ENCODE results near the gene NATD1.

The NATD1 gene

DNA sequence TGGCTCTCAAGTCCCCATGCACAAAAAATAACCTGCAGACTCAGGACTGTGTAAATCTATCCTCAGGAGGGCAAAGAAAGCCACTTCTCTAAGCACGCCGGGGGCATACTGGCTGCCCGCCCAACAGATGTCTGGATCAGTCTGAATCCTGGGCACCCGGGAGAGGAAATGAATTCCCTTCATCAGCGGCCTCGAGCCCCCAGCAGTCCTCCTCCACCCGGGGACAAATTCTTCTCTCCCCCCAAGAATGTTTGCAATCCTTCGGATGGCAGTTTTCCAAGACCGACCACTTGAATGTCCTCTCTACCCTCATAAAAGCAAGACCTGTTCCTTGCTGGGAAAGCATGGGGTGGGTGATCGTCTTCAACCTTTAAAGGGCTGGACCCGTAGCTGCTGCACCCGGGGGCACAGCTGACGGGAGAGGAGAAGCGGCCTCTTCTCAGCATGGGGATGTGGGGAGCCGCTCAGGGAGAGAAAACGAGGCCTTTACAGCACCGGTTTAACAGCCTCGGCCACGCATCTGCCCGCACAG lies 21.9 kb upstream of the NATD1 start:
- DNase-seq: no peak

DNA sequence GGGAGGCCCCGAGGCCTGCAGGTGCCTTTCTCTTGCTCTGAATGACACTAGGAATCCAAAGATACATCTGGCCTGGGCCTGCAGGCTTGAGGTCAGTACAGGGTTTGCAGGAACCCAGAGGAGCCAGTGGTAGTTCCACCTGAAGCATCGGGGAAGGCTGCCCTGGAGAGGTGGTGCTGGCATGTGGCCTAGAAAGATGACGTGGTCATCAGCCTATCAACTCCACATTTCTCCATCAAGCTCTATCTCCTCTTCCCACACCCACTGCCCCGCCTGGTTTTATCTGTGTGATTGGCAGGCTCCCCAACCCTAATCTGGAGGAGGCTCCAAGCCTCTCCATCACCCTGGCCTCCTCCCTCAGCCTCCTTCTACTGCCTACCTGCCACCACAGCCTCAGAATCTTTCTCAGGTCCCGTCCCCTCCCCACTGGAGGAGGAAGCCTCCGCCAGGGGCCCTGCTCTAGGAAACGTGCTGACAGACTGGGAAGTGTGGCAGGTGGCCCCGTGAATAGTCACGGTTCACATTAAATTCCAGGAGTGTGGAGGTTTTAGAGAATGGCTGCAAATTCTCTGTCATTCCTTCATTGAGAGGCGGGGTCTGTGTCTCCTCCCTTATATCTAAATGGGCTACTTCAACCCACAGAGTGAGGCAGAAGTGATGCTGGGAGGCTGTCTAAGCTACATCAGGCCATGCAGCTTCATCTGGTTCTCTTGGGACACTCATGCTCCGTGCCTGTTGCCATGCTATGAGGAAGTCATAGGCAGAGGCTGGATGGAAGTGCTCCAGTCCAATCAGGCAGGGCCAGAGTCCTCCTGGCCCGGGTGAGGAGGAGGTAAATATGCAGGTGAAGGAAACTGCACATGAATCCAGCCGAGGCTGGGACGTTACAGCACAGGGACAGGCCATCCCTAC lies 19.9 kb upstream of the NATD1 start:
- no peak for DNase-seq

DNA sequence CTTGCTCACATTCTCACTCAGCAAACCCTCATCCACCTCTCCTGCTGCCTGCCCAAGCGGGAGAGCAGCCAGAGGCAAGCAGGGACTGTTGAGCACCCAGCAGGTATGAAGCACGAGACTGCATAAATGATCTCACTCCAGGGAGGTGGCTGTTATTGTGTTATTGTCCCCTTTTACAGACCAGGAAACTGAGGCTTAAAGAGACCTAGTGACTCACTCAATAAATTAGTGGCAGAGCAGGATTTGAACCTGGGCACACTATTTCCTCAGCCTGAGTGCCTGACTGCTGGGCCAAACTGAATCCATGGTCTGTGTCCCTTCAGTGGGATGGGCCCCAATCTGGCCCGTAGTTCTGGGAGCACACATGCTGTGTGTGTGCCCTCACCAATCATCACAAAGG lies 19.0 kb upstream of the NATD1 start:
- no peak for DNase-seq

DNA sequence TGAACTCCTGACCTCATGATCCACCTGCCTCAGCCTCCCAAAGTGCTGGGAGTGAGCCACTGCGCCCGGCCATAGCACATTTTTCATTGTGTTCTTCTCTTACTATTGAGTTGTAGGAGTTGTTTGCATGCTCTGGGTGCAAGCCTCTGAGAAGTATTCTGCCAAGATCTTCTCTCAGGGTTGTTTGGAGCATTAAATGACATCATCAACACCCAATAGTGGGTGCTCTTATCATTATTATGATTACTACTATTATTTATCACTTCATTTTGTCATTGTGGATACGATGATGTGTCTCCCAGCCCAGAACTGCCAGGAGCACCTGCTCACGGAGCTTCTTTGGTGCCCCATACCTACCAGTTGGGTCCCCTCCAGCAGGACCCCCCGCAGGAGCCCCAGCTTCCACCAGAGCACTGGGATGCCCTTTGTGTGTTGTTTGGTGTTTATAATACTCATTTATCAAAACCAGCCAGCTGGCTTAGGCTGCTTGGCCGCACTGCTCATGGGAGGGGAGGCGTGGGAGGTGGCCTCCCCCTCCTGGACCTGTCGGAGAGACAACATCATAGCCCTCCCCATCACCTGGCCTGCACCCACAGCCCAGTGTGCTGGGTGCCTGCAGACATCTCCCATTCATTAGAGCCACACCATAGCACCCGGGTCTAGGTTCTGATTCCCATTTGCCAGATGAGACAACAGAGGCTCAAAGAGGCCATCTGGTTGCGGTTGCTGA lies 18.4 kb upstream of the NATD1 start:
- DNase-seq: no peak

DNA sequence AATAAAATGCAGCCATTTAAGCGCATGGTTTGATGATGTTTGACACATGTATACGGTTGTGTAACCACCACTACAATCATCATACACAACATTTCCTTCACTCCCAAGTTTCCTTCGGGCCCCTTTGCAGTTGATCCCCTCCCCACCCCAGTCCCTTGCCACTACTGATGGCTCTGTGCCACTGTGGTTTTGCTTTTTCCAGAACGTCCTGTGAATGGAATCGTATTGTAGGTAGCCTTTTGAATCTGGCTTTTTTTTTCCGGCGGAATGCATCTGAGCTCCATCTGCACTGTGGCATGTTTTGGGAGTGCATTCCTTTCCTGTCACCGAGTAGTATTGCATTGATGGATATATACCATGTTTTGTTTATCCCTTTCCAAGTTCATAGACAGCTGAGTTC lies 16.2 kb upstream of the NATD1 start:
- no peak for DNase-seq

DNA sequence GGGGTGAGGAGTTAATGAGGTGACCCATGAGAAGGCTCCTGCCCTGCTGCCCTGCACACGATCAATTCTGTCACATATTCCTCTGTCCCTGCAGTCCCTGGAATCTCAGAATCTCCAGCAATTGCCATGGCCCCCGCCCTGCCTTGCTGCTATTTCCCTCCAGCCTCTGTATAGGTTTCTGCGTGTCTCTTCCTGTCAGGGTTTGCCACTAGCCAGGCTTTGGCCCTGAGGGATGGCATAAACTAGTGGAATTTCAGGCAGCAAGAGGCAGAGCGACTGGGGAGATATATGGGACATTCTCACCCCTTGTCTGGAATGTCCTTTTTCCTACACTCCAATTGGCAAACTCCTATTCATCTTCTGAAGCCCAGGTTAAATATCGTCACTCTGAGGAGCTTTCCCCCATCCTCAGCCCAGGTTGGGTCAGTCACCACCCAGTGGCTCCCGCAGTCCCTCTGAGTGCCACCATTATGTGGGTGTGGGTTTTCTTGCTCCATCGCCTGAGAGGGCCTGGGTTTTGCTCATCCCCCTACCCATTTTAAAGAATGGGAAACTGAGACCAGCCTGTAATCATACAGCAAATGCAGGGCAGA lies 15.5 kb upstream of the NATD1 start:
- DNase-seq: no peak

DNA sequence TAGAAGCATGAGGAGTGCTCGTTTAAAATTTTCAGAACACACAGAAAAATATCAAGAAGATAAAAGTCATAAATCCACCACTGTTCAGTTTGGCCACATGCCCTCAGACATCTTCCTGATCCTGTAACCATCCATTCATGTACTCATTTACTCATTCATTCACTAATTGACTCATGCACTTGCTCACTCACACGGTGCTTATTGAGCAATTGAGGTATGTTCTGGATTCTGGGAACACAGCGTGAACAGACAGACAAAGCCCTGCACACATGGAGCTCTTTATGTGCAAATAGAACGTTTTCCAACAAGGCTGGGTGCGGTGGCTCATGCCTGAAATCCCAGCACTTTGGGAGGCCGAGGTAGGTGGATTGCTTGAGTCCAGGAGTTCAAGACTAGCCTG lies 10.2 kb upstream of the NATD1 start:
- no peak for DNase-seq

DNA sequence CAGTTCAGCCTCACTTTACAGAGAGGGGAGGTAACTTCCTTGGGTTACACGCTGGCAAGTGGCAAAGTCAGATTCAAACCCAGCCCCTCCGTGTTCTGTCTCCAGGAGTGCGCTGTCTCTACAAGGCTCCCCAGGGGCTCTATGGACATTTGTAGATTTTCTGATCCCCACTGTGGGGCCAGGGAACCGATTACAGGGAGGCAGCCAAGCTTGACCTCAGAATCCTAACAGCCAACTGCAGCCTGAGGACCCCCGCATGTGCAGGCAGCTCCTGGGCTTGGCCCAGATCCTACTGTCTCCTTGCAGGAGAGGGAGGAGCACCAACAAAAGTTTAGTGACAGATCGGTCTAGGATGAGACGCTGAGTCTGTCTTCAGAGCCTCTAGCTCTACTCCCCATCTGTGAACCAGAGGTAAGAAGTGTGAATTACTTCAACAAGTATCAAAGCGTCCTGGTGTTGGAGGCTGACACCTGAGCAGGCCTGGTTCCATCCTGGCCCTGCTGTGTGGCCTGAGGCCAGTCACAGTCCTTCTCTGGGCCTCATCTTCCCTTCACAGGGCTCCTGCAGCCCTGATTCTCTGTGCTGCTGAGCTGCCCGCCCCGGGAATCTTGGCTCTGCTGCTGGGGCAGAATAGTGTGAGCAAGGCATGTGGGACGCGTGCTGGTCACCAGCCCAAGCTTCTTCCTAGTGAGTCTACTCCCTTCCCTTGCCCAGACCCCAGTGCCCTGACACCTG lies 9.2 kb upstream of the NATD1 start:
- DNase-seq: no peak

DNA sequence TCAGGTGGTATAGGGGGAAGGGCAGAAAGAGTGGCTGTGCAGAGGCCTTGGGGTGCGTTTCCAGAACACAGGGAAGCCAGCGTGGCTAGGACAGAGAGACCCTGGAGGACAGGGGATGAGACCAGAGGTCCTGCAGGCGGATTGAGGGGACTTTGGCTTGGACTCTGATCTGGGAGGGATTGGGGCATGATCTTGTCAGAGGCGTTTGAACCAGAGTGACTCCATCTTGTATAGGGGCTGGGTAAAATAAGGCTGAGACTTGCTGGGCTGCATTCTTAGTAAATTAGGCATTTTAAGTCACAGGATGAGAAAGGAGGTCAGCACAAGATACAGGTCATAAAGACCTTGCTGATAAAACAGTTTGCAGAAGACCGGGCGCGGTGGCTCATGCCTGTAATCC lies 5.4 kb upstream of the NATD1 start:
- no peak for DNase-seq

DNA sequence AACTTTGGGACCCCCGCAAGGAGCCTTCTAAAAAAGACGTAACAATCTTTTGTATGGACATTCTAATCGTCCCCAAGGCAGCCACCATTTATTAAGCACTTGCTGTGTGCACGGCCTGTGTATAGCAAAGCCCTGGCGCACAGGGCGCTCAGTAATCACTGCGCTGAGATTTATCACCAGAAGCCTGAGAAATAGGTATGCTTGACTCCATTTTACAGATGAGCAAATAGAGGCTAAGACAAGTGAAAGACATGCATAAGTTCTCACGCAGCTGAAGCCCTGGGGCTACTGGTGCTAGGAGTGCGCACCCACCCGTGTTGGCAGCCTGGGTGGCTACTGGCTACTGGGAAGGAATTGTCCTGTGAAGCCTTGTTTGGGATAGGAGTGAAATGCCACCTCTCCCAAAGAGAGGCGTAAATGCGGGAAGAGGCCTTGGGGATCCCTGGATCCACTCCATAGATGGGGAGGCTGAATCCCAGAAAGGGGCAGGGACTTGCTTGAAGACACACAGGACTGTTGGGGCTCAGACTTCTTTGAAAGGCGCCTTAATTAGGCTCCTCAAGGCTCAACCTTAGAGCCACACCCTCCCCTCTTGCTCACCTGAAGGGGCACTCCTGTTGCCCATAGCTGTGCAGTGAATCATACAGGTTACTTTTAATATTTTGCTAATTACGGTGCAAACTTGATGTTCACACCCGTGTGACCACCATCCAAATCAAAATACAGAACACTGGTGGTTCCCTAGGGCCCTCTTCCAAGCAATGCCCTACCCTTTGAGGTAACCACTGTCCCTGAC lies 634 bp upstream of the NATD1 start:
- DNase-seq: no peak

DNA sequence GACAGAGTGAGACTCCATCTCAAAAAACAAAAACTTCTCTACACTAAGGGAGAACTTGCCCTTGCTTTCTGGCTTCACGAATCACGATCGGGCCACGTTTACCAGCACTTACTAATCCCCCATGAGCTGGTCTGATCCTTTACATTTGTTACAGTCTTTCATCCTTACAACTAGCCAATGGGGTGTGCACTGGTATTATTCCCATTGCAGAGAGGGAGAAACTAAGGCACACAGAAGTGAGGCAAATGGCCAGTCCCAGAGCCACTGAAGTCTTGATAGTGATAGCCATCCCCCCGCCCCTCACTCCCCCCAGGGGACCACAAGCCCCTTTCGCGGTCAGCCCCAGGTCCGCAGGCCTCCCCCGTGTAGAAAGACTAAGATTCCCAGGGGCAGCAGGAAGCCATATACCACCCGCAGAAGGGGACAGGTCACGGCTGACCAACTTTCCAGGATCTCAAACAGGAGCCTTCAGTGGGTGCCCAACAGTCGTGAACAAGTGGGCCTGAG lies 868 bp downstream of the NATD1 start:
- DNase-seq: no peak

DNA sequence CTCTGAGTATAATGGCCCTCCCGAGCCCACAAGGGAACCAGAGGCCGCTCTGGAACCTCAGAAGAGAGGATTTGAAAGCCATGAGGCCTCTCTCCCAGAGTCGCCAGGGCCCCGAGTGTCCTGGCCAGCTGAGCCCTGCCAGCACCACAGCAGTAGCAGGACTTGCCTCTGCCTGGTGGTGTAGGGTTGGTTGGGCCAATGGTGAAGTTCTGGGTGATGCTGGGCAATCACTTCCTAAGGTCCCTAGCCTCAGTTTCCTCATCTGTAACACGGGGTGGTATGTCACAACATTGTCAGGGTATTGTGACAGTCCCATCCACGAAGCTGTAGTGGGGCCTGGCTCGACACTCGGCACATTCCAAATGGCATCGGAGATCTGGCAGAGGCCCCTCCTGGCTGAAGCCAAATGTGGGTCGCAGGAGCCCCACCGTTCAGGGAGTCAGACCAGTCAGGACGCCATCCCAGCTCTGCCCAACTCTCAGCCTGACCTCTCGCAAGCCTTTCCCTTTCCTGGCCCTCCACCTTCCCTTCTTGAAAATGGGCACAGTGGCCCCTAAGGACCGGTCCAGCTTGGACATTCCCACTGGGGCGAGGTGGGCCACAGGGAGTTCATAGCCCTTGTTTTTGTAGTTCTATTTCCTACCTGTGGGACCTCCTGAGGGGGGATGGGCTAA lies 1.7 kb downstream of the NATD1 start:
- no peak for DNase-seq

DNA sequence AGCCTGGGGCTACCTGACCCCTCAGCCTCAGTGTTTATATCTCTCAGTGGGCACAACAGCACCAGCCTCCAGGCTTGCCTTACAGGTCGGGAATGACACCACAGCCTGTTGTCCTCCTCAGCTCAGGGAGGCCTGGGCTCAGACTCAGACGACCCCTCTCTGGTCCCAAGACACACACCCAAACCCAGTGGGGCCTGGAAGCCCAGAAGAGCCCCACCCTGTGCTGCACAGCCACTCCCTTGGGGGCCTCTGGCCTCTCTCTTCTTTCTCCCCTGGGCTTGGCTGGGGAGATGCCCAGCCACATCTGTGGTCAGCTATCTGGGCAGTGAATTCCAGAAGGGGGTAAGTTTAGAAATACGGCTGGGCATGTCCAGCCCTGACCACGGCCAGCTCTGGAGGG lies 2.4 kb downstream of the NATD1 start:
- DNase-seq: no peak

DNA sequence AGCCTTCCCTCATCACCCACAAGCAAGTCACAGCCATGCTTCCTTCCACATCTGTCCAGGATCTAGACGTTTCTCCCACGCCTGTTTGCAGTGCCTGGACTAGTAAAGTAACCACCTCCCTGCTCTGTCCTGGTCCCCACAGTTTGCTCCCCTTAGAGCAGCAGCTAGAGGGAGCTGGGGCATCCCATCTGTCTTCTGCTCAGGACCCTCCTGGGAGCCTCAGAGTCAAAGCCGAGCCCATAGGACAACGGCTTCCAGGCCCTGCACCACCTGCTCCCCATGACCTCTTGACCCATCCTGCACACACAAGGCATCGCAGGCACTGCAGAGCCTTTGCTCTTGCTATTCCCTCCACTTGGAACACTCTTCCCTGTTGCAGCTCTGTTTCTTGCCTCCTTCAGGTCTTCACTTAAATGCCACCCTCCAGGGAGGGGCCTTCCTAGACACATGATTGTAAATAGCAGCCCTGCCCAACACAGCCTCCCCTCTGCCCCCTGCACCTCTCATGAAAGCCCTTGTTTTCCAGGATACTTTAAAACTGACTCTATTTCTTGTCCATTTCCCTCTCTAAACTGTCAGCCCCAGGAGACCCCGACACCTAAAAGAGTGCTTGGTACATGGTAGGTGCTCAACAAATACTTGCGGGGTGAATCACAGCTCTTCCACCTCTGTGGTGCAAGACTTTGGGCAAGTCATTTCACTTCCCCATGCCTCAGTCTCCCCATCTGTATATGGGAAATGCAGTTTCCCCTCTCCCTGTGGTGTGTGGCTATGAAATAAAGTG lies 3.1 kb downstream of the NATD1 start:
- no peak for DNase-seq

DNA sequence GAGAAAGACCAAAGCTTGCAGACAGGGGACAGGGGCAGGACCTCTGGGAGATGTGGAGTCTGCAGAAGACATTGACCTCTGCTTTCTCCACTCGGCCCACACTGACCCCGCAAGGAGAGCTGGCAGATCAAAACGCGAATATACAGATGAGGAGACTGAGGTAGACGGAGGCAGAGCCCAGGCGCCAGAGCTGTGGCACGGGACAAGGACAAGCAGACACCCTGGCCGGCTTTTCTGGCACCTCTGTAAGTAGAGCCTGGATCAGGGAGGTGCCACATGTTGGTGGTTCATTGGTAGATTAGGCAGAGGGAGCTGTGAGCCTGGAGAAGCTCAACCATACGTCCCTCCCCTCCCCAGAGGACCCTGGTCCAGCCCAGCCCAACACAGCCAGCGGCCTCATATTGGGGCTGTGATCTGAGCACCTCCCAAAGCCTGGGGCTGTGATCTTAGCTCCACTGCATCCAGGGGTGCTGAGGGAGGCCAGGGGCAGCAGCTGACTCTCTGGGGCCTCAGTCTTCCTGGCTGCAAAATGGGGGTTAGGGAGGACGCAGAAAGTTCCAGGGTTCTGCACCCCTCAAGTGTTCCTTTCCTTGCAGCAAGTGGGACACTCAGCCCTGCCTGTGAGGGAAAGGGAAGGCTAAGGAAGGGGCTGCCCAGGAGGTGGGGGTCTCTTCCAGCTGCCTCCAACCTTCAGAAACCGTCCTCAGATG lies 4.0 kb downstream of the NATD1 start:
- no peak for DNase-seq

DNA sequence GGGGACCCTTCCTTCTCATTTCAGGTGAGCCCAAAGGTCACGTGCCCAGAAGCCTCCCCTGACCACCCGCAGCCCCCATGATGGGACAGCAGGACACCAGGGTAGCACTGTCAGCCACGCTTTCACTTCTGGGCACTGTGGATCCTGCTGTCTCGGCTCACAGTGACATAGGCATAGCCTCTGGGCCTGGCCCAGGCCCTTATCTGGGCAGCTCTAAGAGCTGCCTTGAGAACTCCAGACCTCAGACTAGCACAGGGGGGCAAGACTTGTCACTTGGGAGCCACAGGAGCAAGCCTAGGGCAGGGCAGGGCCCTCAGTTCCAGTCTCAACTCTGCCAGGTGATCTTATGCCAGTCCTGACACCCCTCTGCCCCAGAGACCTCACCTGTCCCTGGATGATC lies 4.7 kb downstream of the NATD1 start:
- no peak for DNase-seq

DNA sequence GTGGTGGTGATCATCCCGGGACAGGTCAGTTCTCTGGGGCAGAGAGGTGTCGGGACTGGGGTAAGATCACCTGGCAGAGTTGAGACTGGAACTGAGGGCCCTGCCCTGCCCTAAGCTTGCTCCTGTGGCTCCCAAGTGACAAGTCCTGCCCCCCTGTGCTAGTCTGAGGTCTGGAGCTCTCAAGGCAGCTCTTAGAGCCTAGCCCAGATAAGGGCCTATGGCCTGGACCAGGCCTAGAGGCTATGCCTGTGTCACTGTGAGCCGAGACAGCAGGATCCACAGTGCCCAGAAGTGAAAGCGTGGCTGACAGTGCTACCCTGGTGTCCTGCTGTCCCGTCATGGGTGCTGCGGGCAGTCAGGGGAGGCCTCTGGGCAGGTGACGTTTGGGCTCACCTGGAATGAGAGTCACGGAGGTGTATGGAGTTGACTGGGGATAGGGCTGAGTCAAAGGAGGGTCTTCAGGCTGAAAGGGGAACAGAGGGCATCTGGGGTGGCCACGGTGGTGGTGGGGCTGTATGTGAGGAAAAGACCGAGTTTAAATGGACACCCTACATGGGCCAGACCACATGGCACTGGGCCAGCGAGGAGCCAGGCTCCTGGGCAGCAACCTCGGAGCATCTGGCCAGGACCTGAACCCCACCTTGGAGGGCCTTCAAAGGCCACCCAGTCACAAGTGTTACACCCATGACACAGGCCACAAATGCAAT lies 5.5 kb downstream of the NATD1 start:
- no peak for DNase-seq

DNA sequence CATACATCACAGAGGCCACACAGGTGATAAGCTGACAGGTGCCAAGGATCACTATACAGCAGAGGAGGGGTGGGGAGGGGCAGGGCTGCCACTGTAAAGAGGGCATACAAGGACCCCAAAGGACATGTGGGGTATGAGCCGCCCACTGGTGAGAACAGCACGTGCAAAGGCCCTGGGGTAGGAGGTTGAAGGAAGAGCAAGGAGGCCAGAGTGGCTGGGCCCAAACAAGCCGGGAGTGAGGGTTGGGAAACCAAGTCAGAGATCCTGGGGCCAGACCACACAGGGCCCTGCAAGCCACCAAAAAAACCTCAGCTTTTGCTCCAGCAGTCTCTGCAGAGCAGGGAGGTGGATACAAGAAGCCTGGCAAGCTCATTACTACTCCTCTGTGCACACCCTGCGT lies 6.5 kb downstream of the NATD1 start:
- no peak for DNase-seq

DNA sequence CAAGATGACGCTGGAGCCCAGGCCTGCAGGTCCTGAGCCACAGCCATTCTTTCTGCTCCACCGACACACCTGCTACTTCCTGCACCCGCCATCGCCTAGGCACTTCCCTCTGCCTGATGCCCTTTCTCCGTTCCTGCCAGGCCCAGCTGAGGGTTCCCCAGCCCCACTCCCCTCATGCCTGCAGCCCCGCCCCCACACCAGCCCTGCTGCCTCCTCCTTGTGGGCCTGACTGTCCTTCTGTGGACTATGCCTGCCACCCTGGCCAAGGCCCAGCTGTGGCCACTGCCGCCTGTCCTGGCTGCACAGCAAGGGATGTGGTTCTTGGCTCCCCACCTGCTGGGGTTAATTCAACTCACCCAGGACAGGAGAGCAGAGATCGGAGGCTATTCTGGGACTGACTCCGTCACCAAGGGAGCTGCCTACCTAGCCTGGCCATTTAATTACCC lies 7.5 kb downstream of the NATD1 start:
- DNase-seq: no peak

All from SIG-M5 (cell line).